AG09309 (cell line): ENCODE results near the gene CCDC18.
"Not testable (repeated sequence)": the region's sequence is repeated elsewhere in the genome, so short reads cannot be mapped to it uniquely, and the experiment has no call there.

Experiments
- DNase-seq: peaks from one replicate; pipeline ENCODE4 v3.0.0-alpha.2; 2010; ENCODE audit warnings: low read depth
- H3K4me3 ChIP-seq: 2 replicates; pipeline ENCODE4 v1.5.1; 2011; ENCODE audit warnings: mild to moderate bottlenecking, low read depth, low read length, moderate library complexity; ENCODE audit not compliant: control insufficient read depth
- CTCF ChIP-seq: IDR thresholded peaks from 2 replicates; pipeline ENCODE4 v1.5.1; 2011; ENCODE audit warnings: mild to moderate bottlenecking, low read depth, low read length, inconsistent platforms; ENCODE audit not compliant: insufficient read depth, control insufficient read depth; ENCODE audit errors: missing control alignments

CCDC18 gene

GRCh38 chr1:93172778-93173177 lies 7.7 kb upstream of the CCDC18 start:
- TF ChIP-seq CTCF = no peak
- H3K4me3 ChIP-seq = no peak overlapping the region
- DNase-seq = no peak

GRCh38 chr1:93174638-93175037 lies 5.9 kb upstream of the CCDC18 start:
- not testable (repeated sequence) for H3K4me3 ChIP-seq, DNase-seq

- H3K4me3 ChIP-seq = peak overlapping the region; percentile 96
- no peak for DNase-seq
- TF ChIP-seq CTCF = no peak
Observed at GRCh38 chr1:93177991-93178390, 2.5 kb upstream of the CCDC18 start.

GRCh38 chr1:93178418-93178817 lies 2.1 kb upstream of the CCDC18 start:
- no peak for DNase-seq
- TF ChIP-seq CTCF = no peak
- peak overlapping the region; percentile 96 for H3K4me3 ChIP-seq

- peak; percentile 23 for TF ChIP-seq CTCF
- peak; percentile 92 for DNase-seq
Observed at GRCh38 chr1:93179886-93180722, 420 bp upstream of the CCDC18 start, which contains the start of gene TMED5. TMED5 (minus strand) TSS chr1:93180413; CDS start chr1:93180242, 171 bp downstream.

GRCh38 chr1:93186667-93187066 lies 6.1 kb downstream of the CCDC18 start:
- DNase-seq = no peak
- H3K4me3 ChIP-seq = no peak overlapping the region
- TF ChIP-seq CTCF = no peak

More at GRCh38 chr1:93179886-93180722, 420 bp upstream of the CCDC18 start, which contains the start of gene TMED5:
- peak within 1 kb of the TSS; percentile 96 for H3K4me3 ChIP-seq

- no peak overlapping the region for H3K4me3 ChIP-seq
- no peak for DNase-seq
- no peak for TF ChIP-seq CTCF
Observed at GRCh38 chr1:93190432-93190831, 9.9 kb downstream of the CCDC18 start.
